NCI-H1048 (cell line): ENCODE data around the gene TAPT1.
"Not testable (repeated sequence)": the region's sequence is repeated elsewhere in the genome, so short reads cannot be mapped to it uniquely, and the experiment has no call there.

ENCODE experiments used
- DNase-seq: peaks from one replicate; lab custom pipeline; 2025; lab: John Stamatoyannopoulos, UW

The TAPT1 gene

GRCh38 chr4:16225863-16226815 lies at the start of gene TAPT1:
Gene TAPT1 (minus strand): TSS chr4:16226471. CDS start chr4:16226457, 14 bp downstream.
- DNase-seq, result peak; percentile 17

GRCh38 chr4:16271411-16271810 lies 45.1 kb upstream of the TAPT1 start:
- no peak for DNase-seq

GRCh38 chr4:16270454-16271328 lies 44.4 kb upstream of the TAPT1 start:
- no peak for DNase-seq

GRCh38 chr4:16269742-16270453 lies 43.6 kb upstream of the TAPT1 start:
- DNase-seq, result not testable (repeated sequence)

- no peak for DNase-seq
Observed at GRCh38 chr4:16269240-16269639, 43.0 kb upstream of the TAPT1 start.

GRCh38 chr4:16268290-16268689 lies 42.0 kb upstream of the TAPT1 start:
- DNase-seq, result no peak

GRCh38 chr4:16267639-16268038 lies 41.4 kb upstream of the TAPT1 start:
- DNase-seq, result no peak

GRCh38 chr4:16265820-16266219 lies 39.5 kb upstream of the TAPT1 start:
- no peak for DNase-seq

- peak; percentile 18 for DNase-seq
Observed at GRCh38 chr4:16264798-16265197, 38.5 kb upstream of the TAPT1 start.

- DNase-seq, result no peak
Observed at GRCh38 chr4:16263056-16263455, 36.8 kb upstream of the TAPT1 start.

- no peak for DNase-seq
Observed at GRCh38 chr4:16262188-16262587, 35.9 kb upstream of the TAPT1 start.

GRCh38 chr4:16261313-16261878 lies 35.1 kb upstream of the TAPT1 start:
- DNase-seq, result no peak

- no peak for DNase-seq
Observed at GRCh38 chr4:16259889-16260246, 33.6 kb upstream of the TAPT1 start.

GRCh38 chr4:16259241-16259888 lies 33.1 kb upstream of the TAPT1 start:
- DNase-seq, result no peak

GRCh38 chr4:16257611-16258010 lies 31.3 kb upstream of the TAPT1 start:
- no peak for DNase-seq

GRCh38 chr4:16256343-16256742 lies 30.1 kb upstream of the TAPT1 start:
- DNase-seq, result no peak

GRCh38 chr4:16255730-16256129 lies 29.5 kb upstream of the TAPT1 start:
- no peak for DNase-seq

GRCh38 chr4:16253127-16253960 lies 27.1 kb upstream of the TAPT1 start:
- no peak for DNase-seq

GRCh38 chr4:16250661-16251365 lies 24.5 kb upstream of the TAPT1 start:
- no peak for DNase-seq

- no peak for DNase-seq
Observed at GRCh38 chr4:16248605-16249004, 22.3 kb upstream of the TAPT1 start.
